Measurements from ENCODE around the gene TLE4.

- TF ChIP-seq GATA3 (IDR thresholded peaks at IDR 0.05; ENCODE audit: low read depth, low read length) (no peak), GATA2 (IDR thresholded peaks at IDR 0.05; ENCODE audit: low read depth, low read length) (no peak)
Measured at GRCh38 chr9:79623799-79624721, 52.3 kb downstream of the TLE4 start.

Measured in SH-SY5Y (cell line).